ENCODE results near the gene ATRIP.

Gene ATRIP

DNA sequence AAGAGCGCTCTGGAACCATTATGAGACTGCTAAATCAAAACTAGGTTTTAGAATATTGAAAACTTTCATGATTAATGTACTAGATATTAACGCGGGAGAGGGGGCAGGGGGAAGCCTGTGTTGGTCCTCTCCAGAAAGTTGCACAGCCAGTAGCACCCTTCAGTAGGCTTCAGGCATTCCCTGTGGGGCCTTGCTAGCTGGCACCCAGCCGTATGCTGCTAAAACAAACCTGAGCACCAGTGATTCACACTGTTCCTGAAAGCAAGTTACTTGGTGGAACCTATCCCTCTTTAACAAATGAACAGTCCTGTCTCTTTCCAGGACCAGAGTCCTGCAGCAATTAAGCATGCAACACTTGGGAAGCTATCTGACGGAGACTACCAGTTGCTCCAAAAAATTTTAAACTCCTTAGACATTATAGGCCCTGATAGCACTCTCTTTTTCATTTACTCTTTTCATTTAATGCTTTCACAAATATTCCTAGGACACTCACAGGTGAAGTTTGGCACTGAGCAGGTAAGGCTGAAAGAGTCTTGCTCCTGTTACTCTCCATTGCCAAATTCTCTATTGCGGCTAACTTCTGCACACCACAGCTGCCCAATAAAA lies 1.2 kb upstream of the ATRIP start:
- ChIA-PET CTCF (interaction anchor here (1.8 to 9.9 kb wide), 3 partner anchors 11 to 103 kb away, joined by 4 to 161 read pairs (median 28); no protein-coding TSS in a partner anchor), POLR2A (interaction anchor here (0.5 to 1.3 kb wide), 3 partner anchors 10 to 292 kb away, joined by 3 to 4 read pairs (median 3); no protein-coding TSS in a partner anchor)
- TF ChIP-seq, protein P1, sequence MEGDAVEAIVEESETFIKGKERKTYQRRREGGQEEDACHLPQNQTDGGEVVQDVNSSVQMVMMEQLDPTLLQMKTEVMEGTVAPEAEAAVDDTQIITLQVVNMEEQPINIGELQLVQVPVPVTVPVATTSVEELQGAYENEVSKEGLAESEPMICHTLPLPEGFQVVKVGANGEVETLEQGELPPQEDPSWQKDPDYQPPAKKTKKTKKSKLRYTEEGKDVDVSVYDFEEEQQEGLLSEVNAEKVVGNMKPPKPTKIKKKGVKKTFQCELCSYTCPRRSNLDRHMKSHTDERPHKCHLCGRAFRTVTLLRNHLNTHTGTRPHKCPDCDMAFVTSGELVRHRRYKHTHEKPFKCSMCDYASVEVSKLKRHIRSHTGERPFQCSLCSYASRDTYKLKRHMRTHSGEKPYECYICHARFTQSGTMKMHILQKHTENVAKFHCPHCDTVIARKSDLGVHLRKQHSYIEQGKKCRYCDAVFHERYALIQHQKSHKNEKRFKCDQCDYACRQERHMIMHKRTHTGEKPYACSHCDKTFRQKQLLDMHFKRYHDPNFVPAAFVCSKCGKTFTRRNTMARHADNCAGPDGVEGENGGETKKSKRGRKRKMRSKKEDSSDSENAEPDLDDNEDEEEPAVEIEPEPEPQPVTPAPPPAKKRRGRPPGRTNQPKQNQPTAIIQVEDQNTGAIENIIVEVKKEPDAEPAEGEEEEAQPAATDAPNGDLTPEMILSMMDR (IDR thresholded peaks at IDR 0.05; ENCODE audit: insufficient read depth, low read length, missing control alignments), result no peak
- peak overlapping the region; percentile 97 for H3K4me3 ChIP-seq (ENCODE audit: low read depth, low read length)
- DNase-seq (ENCODE audit: low read depth, low spot score), result no peak

DNA sequence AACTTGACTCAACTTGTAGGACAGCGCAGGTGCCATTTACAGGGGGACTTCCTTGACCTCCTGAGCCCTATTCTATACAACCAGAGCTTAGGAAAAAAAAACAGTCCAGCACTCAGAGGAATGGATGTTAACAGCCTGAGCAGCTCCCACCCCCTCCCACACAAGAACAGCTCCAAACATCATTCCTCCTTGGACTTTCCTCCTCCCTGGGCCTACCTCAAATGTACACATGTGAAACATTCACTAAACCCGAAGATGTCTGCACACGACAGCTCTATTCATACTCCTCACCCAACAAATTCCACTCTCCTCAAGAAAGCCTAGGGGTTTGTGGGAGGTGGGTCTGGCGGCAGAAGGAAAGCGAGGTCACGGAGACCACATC lies 503 bp upstream of the ATRIP start:
- DNase-seq (ENCODE audit: low read depth, low spot score), result no peak
- peak overlapping the region; percentile 97 for H3K4me3 ChIP-seq (ENCODE audit: low read depth, low read length)
- CTCF ChIA-PET, result interaction anchor here (1.0 to 9.9 kb wide), 4 partner anchors 11 to 103 kb away, joined by 3 to 161 read pairs (median 16); no protein-coding TSS in a partner anchor
- TF ChIP-seq, protein P1 (IDR thresholded peaks at IDR 0.05; ENCODE audit: insufficient read depth, low read length, missing control alignments), result no peak
- POLR2A ChIA-PET, result interaction anchor here (0.5 to 1.3 kb wide), 7 partner anchors 9 to 292 kb away, joined by 3 to 7 read pairs (median 3); no protein-coding TSS in a partner anchor

DNA sequence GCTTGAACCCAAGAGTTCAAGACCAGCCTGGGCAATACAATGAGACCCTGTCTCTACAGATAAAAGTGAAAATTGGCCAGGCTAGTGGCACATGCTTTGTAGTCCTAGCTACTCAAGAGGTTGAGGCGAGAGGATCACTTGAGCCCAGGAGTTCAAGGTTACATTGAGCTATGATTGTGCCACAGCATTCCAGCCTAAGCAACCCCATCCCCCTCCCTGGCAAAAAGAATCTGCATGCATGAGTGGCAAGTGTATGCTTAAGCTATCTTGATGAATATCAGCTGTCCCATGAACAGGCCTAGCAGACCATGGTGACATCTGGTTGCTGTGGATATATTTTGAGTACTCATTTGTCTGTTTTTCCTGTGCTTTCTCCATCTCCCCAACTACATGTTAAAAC lies 4.7 kb downstream of the ATRIP start:
- POLR2A ChIA-PET, result no interaction called here
- CTCF ChIA-PET, result interaction anchor here (1.2 to 9.9 kb wide), 3 partner anchors 13 to 98 kb away, joined by 3 to 161 read pairs (median 14); a partner anchor contains a TSS
- TF ChIP-seq, protein P1 (IDR thresholded peaks at IDR 0.05; ENCODE audit: insufficient read depth, low read length, missing control alignments), result no peak
- no peak overlapping the region for H3K4me3 ChIP-seq (ENCODE audit: low read depth, low read length)
- DNase-seq (ENCODE audit: low read depth, low spot score), result no peak

DNA sequence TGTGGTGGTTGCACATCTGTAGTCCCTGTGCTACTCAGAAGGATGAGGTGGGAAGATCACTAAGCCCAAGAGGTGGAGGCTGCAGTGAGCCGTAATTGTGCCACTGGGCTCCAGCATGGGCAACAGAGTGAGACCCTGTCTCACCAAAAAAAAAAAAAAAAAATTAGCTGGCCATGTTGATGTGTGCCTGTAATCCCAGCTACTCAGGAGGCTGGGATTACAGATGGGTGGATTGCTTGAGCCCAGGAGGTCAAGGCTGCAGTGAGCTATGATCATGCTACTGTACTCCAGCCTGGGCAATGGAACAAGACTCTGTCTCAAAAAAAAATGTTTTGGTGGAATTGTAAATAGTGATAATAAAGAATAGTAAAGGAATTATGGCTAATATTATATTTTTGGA lies 9.9 kb downstream of the ATRIP start:
- TF ChIP-seq, protein P1 (IDR thresholded peaks at IDR 0.05; ENCODE audit: insufficient read depth, low read length, missing control alignments), result no peak
- POLR2A ChIA-PET, result no interaction called here
- no peak overlapping the region for H3K4me3 ChIP-seq (ENCODE audit: low read depth, low read length)
- no peak for DNase-seq (ENCODE audit: low read depth, low spot score)
- CTCF ChIA-PET, result interaction anchor here (5.6 kb wide), 1 partner anchor 20 kb away, joined by 32 read pairs; no protein-coding TSS in a partner anchor

DNA sequence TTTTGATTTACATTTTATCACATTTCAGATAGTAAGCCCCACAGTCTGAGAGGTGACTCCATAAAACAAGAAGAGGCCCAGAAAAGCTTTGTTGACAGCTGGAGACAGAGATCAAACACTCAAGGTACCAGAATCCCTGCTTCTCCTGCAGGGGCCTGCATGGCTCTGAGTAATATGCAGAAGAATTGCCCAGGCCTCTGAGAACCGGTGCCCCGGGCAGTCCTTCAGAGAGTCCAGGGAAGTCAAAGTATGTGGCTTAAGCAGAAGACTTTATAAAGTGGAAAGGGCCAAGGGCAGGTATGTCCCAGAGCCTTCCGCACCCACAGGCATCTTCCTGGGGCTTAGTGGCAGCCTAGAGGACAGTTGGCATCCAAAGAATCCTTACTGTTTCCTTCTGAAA lies 12.8 kb downstream of the ATRIP start:
- ChIA-PET POLR2A (no interaction called here), CTCF (interaction anchor here (1.9 to 12.0 kb wide), 4 partner anchors 14 to 87 kb away, joined by 5 to 106 read pairs (median 8); partner anchors contain the start of genes CCDC51 and TMA7)
- TF ChIP-seq, protein P1 (IDR thresholded peaks at IDR 0.05; ENCODE audit: insufficient read depth, low read length, missing control alignments), result no peak
- no peak for DNase-seq (ENCODE audit: low read depth, low spot score)
- H3K4me3 ChIP-seq (ENCODE audit: low read depth, low read length), result no peak overlapping the region

DNA sequence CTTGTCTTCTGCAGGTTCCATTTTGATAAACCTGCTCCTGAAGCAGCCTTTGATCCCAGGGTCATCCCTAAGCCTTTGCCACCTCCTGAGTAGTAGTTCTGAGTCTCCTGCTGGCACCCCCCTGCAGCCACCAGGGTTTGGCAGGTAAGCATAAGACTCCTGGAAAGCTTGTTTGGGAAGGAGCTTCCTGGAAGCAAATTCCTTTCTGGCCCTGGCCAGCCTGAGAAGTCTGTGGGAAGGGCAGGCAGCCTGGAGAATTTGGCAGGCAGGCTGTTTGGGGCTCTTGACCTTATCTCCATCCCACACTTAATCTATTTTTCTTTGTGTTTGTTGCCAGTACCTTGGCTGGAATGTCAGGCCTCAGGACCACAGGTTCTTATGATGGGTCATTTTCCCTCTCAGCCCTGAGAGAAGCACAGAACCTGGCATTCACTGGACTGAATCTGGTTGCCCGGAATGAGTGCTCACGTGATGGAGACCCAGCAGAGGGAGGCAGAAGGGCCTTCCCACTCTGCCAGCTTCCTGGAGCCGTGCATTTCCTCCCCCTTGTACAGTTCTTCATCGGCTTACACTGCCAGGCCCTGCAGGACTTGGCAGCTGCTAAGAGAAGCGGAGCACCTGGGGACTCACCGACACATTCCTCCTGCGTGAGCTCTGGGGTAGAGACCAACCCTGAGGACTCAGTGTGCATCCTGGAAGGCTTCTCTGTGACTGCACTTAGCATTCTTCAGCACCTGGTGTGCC lies 13.4 kb downstream of the ATRIP start:
- POLR2A ChIA-PET, result no interaction called here
- no peak overlapping the region for H3K4me3 ChIP-seq (ENCODE audit: low read depth, low read length)
- no peak for DNase-seq (ENCODE audit: low read depth, low spot score)
- CTCF ChIA-PET, result interaction anchor here (1.9 to 12.0 kb wide), 4 partner anchors 14 to 87 kb away, joined by 5 to 106 read pairs (median 8); partner anchors contain the start of genes CCDC51 and TMA7
- TF ChIP-seq, protein P1 (IDR thresholded peaks at IDR 0.05; ENCODE audit: insufficient read depth, low read length, missing control alignments), result no peak
